IMR-90 (cell line): ENCODE results near the gene TMC3. TPM values are rescaled to one million over a fixed set of nuclear protein-coding genes. Genes with fewer than 3 reads are reported as not detected.

Source experiments
- ATAC-seq: fragments of 200-7000 bp; cut with Tn5 transposase; 2 replicates; pipeline ENCODE4 v1.9.1; 2020; ENCODE audit warnings: low read depth, mild to moderate bottlenecking, moderate library complexity
- BruUV-seq: library from RNA; stranded (reverse); fragments of 400-500 nt; replicated peaks from 2 replicates; lab custom pipeline; 2021; lab: Mats Ljungman, UMichigan
- CTCF ChIA-PET: fragments of 300-600 bp; formaldehyde crosslinking; extraction: SDS; loops from one replicate; lab custom pipeline; 2021; ENCODE audit warnings: antibody characterized with exemption; lab: Yijun Ruan, JAX
- POLR2A ChIA-PET: fragments of 300-600 bp; sonication (Branson Sonifier 250); formaldehyde crosslinking; loops from one replicate; lab custom pipeline; 2022; ENCODE audit warnings: antibody characterized with exemption; ENCODE audit not compliant: unreplicated experiment; lab: Charles Lee
- DNase-seq: peaks from one replicate; pipeline ENCODE4 v3.0.0; 2013
- H2AFZ ChIP-seq: replicated peaks from 2 replicates; pipeline ENCODE3; 2013; ENCODE audit warnings: low read length, mild to moderate bottlenecking; ENCODE audit not compliant: poor library complexity
- H2AK5ac ChIP-seq: 2 replicates; pipeline ENCODE4 v1.6.1; 2013; ENCODE audit warnings: low read depth, low read length, inconsistent platforms
- H2AK9ac ChIP-seq: replicated peaks from 2 replicates; pipeline ENCODE3; 2013; ENCODE audit warnings: mild to moderate bottlenecking, low read depth, low read length, moderate library complexity; ENCODE audit not compliant: poor library complexity
- H2BK120ac ChIP-seq: 2 replicates; pipeline ENCODE4 v1.6.1; 2013; ENCODE audit warnings: low read depth, low read length, inconsistent platforms
- H2BK15ac ChIP-seq: 3 replicates; pipeline ENCODE4 v1.6.1; 2013; ENCODE audit warnings: low read depth, low read length, inconsistent platforms
- H2BK20ac ChIP-seq: 2 replicates; pipeline ENCODE4 v1.6.1; 2013; ENCODE audit warnings: low read depth, mild to moderate bottlenecking, inconsistent platforms, low read length, moderate library complexity
- H2BK5ac ChIP-seq: 2 replicates; pipeline ENCODE4 v1.6.1; 2013; ENCODE audit warnings: mild to moderate bottlenecking, low read depth, low read length, inconsistent platforms; ENCODE audit not compliant: poor library complexity, severe bottlenecking
- H3K14ac ChIP-seq: replicated peaks from 2 replicates; pipeline ENCODE4 v1.6.1; 2013; ENCODE audit warnings: low read depth, low read length, inconsistent platforms
- H3K18ac ChIP-seq: 2 replicates; pipeline ENCODE4 v1.6.1; 2013; ENCODE audit warnings: low read depth, low read length, control low read depth
- H3K23ac ChIP-seq: 2 replicates; pipeline ENCODE4 v1.6.1; 2013; ENCODE audit warnings: low read depth, low read length, inconsistent platforms
- H3K27ac ChIP-seq: 2 replicates; pipeline ENCODE4 v1.5.1; 2013; ENCODE audit warnings: mild to moderate bottlenecking, control low read depth, low read length; ENCODE audit not compliant: insufficient read depth
- H3K27me3 ChIP-seq: 2 replicates; pipeline ENCODE4 v1.6.1; 2013; ENCODE audit warnings: low read length; ENCODE audit not compliant: control insufficient read depth, insufficient read depth
- H3K36me3 ChIP-seq: 2 replicates; pipeline ENCODE4 v1.6.1; 2013; ENCODE audit warnings: low read length, mixed read lengths; ENCODE audit not compliant: control insufficient read depth, insufficient read depth
- H3K4ac ChIP-seq: 2 replicates; pipeline ENCODE4 v1.6.1; 2013; ENCODE audit warnings: low read depth, low read length, inconsistent platforms
- H3K4me1 ChIP-seq: 2 replicates; pipeline ENCODE4 v1.6.1; 2013; ENCODE audit warnings: low read length, mixed read lengths; ENCODE audit not compliant: control insufficient read depth, insufficient read depth
- H3K4me2 ChIP-seq: 2 replicates; pipeline ENCODE4 v1.6.1; 2013; ENCODE audit warnings: low read depth, mild to moderate bottlenecking, control low read depth, low read length, moderate library complexity
- H3K4me3 ChIP-seq: 2 replicates; pipeline ENCODE4 v1.5.1; 2013; ENCODE audit warnings: low read depth, mild to moderate bottlenecking, control low read depth, low read length, moderate library complexity; ENCODE audit not compliant: insufficient read depth
- H3K56ac ChIP-seq: 2 replicates; pipeline ENCODE4 v1.6.1; 2013; ENCODE audit warnings: low read length, inconsistent platforms; ENCODE audit not compliant: insufficient read depth; ENCODE audit errors: extremely low read depth
- H3K79me1 ChIP-seq, 2 experiments: 2 replicates each; pipeline ENCODE4 v1.6.1; 2013; ENCODE audit warnings: low read length in 2 of 2, inconsistent platforms in 1 of 2, low read depth in 1 of 2
- H3K9ac ChIP-seq: 2 replicates; pipeline ENCODE4 v1.6.1; 2013; ENCODE audit warnings: low read depth, low read length, control low read depth
- H3K9me1 ChIP-seq: 2 replicates; pipeline ENCODE4 v1.6.1; 2013; ENCODE audit warnings: low read length, inconsistent platforms; ENCODE audit not compliant: insufficient read depth
- H3K9me3 ChIP-seq: 2 replicates; pipeline ENCODE4 v1.6.1; 2013; ENCODE audit warnings: low read length; ENCODE audit not compliant: control insufficient read depth, insufficient read depth
- H4K20me1 ChIP-seq: 2 replicates; pipeline ENCODE4 v1.6.1; 2013; ENCODE audit warnings: low read length, inconsistent platforms; ENCODE audit not compliant: insufficient read depth
- H4K5ac ChIP-seq: 2 replicates; pipeline ENCODE4 v1.6.1; 2013; ENCODE audit warnings: mild to moderate bottlenecking, low read depth, low read length, control low read depth
- H4K8ac ChIP-seq, 2 experiments: 2 replicates each; pipeline ENCODE4 v1.6.1; 2013; ENCODE audit warnings: low read depth in 2 of 2, low read length in 2 of 2, control low read depth in 1 of 2, inconsistent platforms in 1 of 2
- H4K91ac ChIP-seq: 2 replicates; pipeline ENCODE4 v1.6.1; 2013; ENCODE audit warnings: low read depth, low read length, inconsistent platforms; ENCODE audit not compliant: insufficient read depth
- BHLHE40 ChIP-seq: fragments of 150-350 bp; IDR thresholded peaks from 2 replicates; pipeline ENCODE4 v1.6.1; 2016; ENCODE audit warnings: mild to moderate bottlenecking, low read depth, low read length
- CEBPB ChIP-seq: IDR thresholded peaks from 2 replicates; pipeline ENCODE4 v1.6.1; 2012; ENCODE audit warnings: low read depth, low read length, improper control_type of control experiment
- MXI1 ChIP-seq: IDR thresholded peaks from 2 replicates; pipeline ENCODE4 v1.6.1; 2012; ENCODE audit warnings: low read depth, mild to moderate bottlenecking, low read length, moderate library complexity, borderline replicate concordance
- NFE2L2 ChIP-seq: fragments of 150-350 bp; IDR thresholded peaks from 2 replicates; pipeline ENCODE4 v1.6.1; 2016; ENCODE audit warnings: low read depth, mild to moderate bottlenecking, low read length
- RAD21 ChIP-seq: IDR thresholded peaks from 2 replicates; pipeline ENCODE4 v1.6.1; 2012; ENCODE audit warnings: low read length, improper control_type of control experiment
- SMC3 ChIP-seq: fragments of 150-350 bp; IDR thresholded peaks from 2 replicates; pipeline ENCODE4 v1.6.1; 2016; ENCODE audit warnings: low read depth, mild to moderate bottlenecking, antibody characterized with exemption, low read length, moderate library complexity
- WGBS, 2 experiments: methylation state at CpG; one replicate each; pipeline versions ENCODE4 v1.1.5 to v1.1.7; 2013; ENCODE audit warnings: missing lambda C conversion rate in 2 of 2; ENCODE audit not compliant: insufficient read length in 1 of 2; ENCODE audit errors: extremely low coverage in 2 of 2; 5-methylcytosine and 5-hydroxymethylcytosine counted together
- dilution Hi-C: fragments of 300-500 bp; cut with HindIII; formaldehyde crosslinking; loops from one replicate; pipeline ENCODE4 v1.14.3; 2018; ENCODE audit warnings: low sequenced_read_pairs; ENCODE audit not compliant: unreplicated experiment
- in situ Hi-C: fragments of 300-500 bp; cut with MboI; formaldehyde crosslinking; loops from 3 replicates; pipeline ENCODE4 v1.14.3; 2019; ENCODE audit warnings: low sequenced_read_pairs, inconsistent platforms, mixed read lengths
- intact Hi-C: fragments of 100-400 bp; cut with micrococcal nuclease; formaldehyde crosslinking; loops from 2 replicates; pipeline ENCODE4 v1.10.0; 2022
- polyA plus RNA-seq, 3 experiments: library from polyadenylated mRNA; depleted of rRNA; stranded (reverse); fragments of >200 nt; gene quantifications; 2 replicates each; pipeline ENCODE4 v1.2.3, GENCODE V29; 2012; ENCODE audit warnings: low replicate concordance in 1 of 3
- total RNA-seq: library from RNA; depleted of rRNA; stranded (reverse); fragments of >200 nt; gene quantifications from 2 replicates; pipeline ENCODE4 v1.2.3, GENCODE V29; 2012
- TF ChIP-seq, protein P1 (sequence below): fragments of 150-350 bp; IDR thresholded peaks from 2 replicates; pipeline ENCODE4 v1.6.1; 2017; ENCODE audit warnings: mild to moderate bottlenecking, antibody characterized with exemption, low read length, low read depth

Gene TMC3
- total and polyA plus RNA-seq, 2 of the 4 experiments (the other 2 are of a cell fraction): not detected

DNA sequence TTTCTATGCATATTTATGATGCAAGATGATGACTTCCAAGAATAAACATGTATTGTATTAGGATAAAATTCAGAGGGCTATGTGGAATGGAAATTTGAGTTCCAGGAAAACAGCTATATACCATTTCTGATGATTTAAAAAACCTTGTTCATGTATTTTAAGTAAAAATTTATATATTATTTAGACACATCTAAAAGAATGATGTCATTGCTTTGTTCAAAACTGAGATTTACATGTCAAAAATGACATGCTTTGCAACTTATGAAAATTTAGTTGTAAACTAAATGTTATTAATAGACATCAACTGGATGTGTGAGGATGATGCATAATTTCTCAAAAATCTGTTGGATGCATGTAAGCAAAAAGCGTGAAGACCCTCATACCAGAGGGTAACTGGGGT is 52.3 kb downstream of the TMC3 start:
- Histone ChIP-seq H4K91ac (no peak overlapping the region), H2AK5ac (no peak overlapping the region), H2BK5ac (no peak overlapping the region), H3K14ac (no peak overlapping the region), H3K4me2 (no peak overlapping the region; the same call in 1 of the 2 replicates), H3K79me1 (peaks cover 12 to 34% of the 10 kb centered on the region in 2 experiments), H2BK20ac (no peak overlapping the region), H3K4me1 (peaks cover 17% of the 10 kb centered on the region), H2BK120ac (no peak overlapping the region), H3K9ac (no peak overlapping the region), H3K9me3 (no peaks in the 10 kb centered on the region), H4K8ac (no peak overlapping the region), H2AK9ac (no peak overlapping the region), H4K20me1 (no peaks in the 10 kb centered on the region), H3K56ac (no peak overlapping the region), H3K23ac (no peak overlapping the region), H4K5ac (no peak overlapping the region), H3K4ac (no peak overlapping the region), H3K27me3 (no peaks in the 10 kb centered on the region), H3K4me3 (no peak overlapping the region), H2AFZ (no peak overlapping the region), H3K9me1 (peaks cover 10% of the 10 kb centered on the region), H2BK15ac (no peak overlapping the region), H3K36me3 (peaks cover 32% of the 10 kb centered on the region), H3K18ac (no peak overlapping the region), H3K27ac (no peak overlapping the region)
- POLR2A ChIA-PET: interaction anchor here (0.5 to 0.6 kb wide), 2 partner anchors 100 to 615 kb away, joined by 4 to 5 read pairs; no protein-coding TSS in a partner anchor
- BruUV-seq: no TSS peak
- ATAC-seq: no peak
- DNase-seq: no peak
- in situ Hi-C loops: no loop called here
- CTCF ChIA-PET: interaction anchor here (0.6 kb wide), 1 partner anchor 302 kb away, joined by 7 read pairs; no protein-coding TSS in a partner anchor
- dilution Hi-C loops: no loop called here
- intact Hi-C loops: no loop called here
- no CpG with 5 or more reads among the region's 1 CpG for WGBS, 2 experiments
- no peak for TF ChIP-seq CEBPB
- no peak for TF ChIP-seq RAD21
- TF ChIP-seq, protein P1, sequence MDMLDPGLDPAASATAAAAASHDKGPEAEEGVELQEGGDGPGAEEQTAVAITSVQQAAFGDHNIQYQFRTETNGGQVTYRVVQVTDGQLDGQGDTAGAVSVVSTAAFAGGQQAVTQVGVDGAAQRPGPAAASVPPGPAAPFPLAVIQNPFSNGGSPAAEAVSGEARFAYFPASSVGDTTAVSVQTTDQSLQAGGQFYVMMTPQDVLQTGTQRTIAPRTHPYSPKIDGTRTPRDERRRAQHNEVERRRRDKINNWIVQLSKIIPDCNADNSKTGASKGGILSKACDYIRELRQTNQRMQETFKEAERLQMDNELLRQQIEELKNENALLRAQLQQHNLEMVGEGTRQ: no peak
- TF ChIP-seq MXI1: no peak
- TF ChIP-seq SMC3: no peak
- TF ChIP-seq NFE2L2: no peak
- no peak for TF ChIP-seq BHLHE40
